Measurements from ENCODE around the gene AK9. TPM values are rescaled to one million over a fixed set of nuclear protein-coding genes. Genes with fewer than 3 reads are reported as not detected.

The AK9 gene
- total and polyA plus RNA-seq, 2 of the 8 experiments (the other 6 are each of a cell fraction or from before 2014, with no cell fraction given) = 1.8 to 2.2 TPM

DNA sequence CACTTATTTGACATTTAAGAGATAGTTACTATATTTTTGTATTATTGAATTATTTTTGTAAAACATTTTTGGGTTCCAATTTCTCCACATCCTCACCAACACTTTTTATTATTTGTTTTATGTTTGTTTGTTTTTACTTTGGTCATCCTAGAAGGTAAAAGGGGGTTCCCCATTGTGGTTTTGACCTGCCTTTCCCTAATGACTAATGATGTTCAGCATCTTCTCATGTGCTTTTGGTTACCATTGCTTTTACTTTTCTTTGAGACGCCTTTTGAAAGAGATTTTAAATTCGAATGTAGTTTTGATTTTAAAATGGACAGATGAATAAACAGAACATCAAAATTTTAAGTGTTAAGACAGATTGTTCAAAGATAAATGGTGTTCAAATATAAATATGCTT is 46.9 kb downstream of the AK9 start:
- H3K4me3 ChIP-seq (ENCODE audit: extremely low read depth in 1 of 4, insufficient read depth in 2 of 4, low read depth in 3 of 4, low read length in 4 of 4) = no peak overlapping the region
- 84 to 100% methylated on average over 1 to 2 of the region's 2 CpGs for WGBS, 2 experiments (ENCODE audit: extremely low coverage in 1 of 2, insufficient coverage in 1 of 2, insufficient read length in 1 of 2, insufficient replicate concordance in 2 of 2, low coverage in 1 of 2, low lambda C conversion rate in 2 of 2, missing lambda C conversion rate in 1 of 2)
- H4K20me1 ChIP-seq (replicated peaks in 1 of 2; ENCODE audit: control insufficient read depth in 1 of 2, insufficient read depth in 2 of 2, low read length in 2 of 2) = no peaks in the 10 kb centered on the region
- no peak overlapping the region for H3K27ac ChIP-seq (ENCODE audit: low read depth, low read length)
- ChIA-PET CTCF (ENCODE audit: partially characterized antibody) (no interaction called here), POLR2A (ENCODE audit: partially characterized antibody) (no interaction called here)
- H2BK12ac ChIP-seq (ENCODE audit: low read depth, low read length) = no peak overlapping the region
- H3K4ac ChIP-seq (replicated peaks; ENCODE audit: insufficient read length, low read depth, low read length) = no peak overlapping the region
- H3K56ac ChIP-seq (replicated peaks; ENCODE audit: insufficient read length, low read depth, low read length) = no peak overlapping the region
- no peaks in the 10 kb centered on the region for H3K27me3 ChIP-seq (replicated peaks in 1 of 4; ENCODE audit: control insufficient read depth in 3 of 4, extremely low read depth in 1 of 4, insufficient read depth in 3 of 4, low read length in 3 of 4)
- H4K5ac ChIP-seq (ENCODE audit: insufficient read length, low read depth, low read length) = no peak overlapping the region
- no peak overlapping the region for H2BK5ac ChIP-seq (ENCODE audit: low read depth, low read length)
- no peak overlapping the region for H3K14ac ChIP-seq (ENCODE audit: insufficient read length)
- H2BK20ac ChIP-seq (ENCODE audit: low read length) = no peak overlapping the region
- no peak overlapping the region for H3K9ac ChIP-seq (replicated peaks in 1 of 4; ENCODE audit: extremely low read depth in 1 of 4, low read depth in 3 of 4, low read length in 3 of 4)
- H2BK120ac ChIP-seq (replicated peaks; ENCODE audit: low read depth, low read length) = no peak overlapping the region
- H3K18ac ChIP-seq (ENCODE audit: extremely low read depth, low read length) = no peak overlapping the region
- H3K4me1 ChIP-seq (replicated peaks in 1 of 4; ENCODE audit: control insufficient read depth in 3 of 4, insufficient read depth in 4 of 4, low read length in 3 of 4) = no peaks in the 10 kb centered on the region
- no peak overlapping the region for H2AFZ ChIP-seq (ENCODE audit: low read length)
- DNase-seq (ENCODE audit: low read depth in 1 of 2, low spot score in 2 of 2) = no peak
- H4K8ac ChIP-seq (ENCODE audit: extremely low read depth, insufficient read depth, low read length) = no peak overlapping the region
- no peak for TF ChIP-seq CEBPB (IDR thresholded peaks at IDR 0.05; ENCODE audit: low read depth, low read length)
- TF ChIP-seq CTCF (IDR thresholded peaks at IDR 0.05; ENCODE audit: control extremely low read depth in 1 of 3, insufficient read depth in 1 of 3, low read depth in 1 of 3, low read length in 3 of 3) = no peak
- H3K9me3 ChIP-seq (ENCODE audit: insufficient read depth in 2 of 2, low read depth in 1 of 2, low read length in 1 of 2) = peaks cover 5 to 8% of the 10 kb centered on the region in 2 experiments; a peak in 3 of 4 replicates
- no peaks in the 10 kb centered on the region for H3K36me3 ChIP-seq (ENCODE audit: control insufficient read depth in 2 of 4, insufficient read depth in 4 of 4, low read length in 3 of 4)
- no peaks in the 10 kb centered on the region; the same call in 1 of the 2 replicates for H3K23me2 ChIP-seq (ENCODE audit: low read depth, low read length)
- H2AK5ac ChIP-seq (ENCODE audit: low read depth, low read length) = no peak overlapping the region
- H4K91ac ChIP-seq (replicated peaks; ENCODE audit: insufficient read length, low read length) = no peak overlapping the region
- FAIRE-seq = no peak
- H2BK15ac ChIP-seq (ENCODE audit: low read length) = no peak overlapping the region
- no peaks in the 10 kb centered on the region for H3K79me2 ChIP-seq (ENCODE audit: control insufficient read depth in 1 of 2, insufficient read depth in 2 of 2, low read length in 2 of 2)
- no peaks in the 10 kb centered on the region for H3K79me1 ChIP-seq (ENCODE audit: low read depth, low read length)
- H3K4me2 ChIP-seq (ENCODE audit: insufficient read depth in 1 of 2, low read depth in 2 of 2, low read length in 2 of 2) = no peak overlapping the region
- no peak overlapping the region for H3K23ac ChIP-seq (ENCODE audit: insufficient read length)
